K562 (cell line): Measurements from ENCODE around the gene TCP10L. TPM values are rescaled to one million over a fixed set of nuclear protein-coding genes. Genes with fewer than 3 reads are reported as not detected.
A peak's percentile ranks its signal among the peaks of the same experiment; 100 is the strongest.

Experiments
- AFF4 ChIP-seq: sonication (generic); formaldehyde crosslinking; IDR thresholded peaks from 2 replicates; pipeline ENCODE4 v1.8.0; 2023; ENCODE audit warnings: mild to moderate bottlenecking, missing genetic modification reagents
- ARID3B ChIP-seq: fragments of 250-450 bp; sonication (Bioruptor Pico); IDR thresholded peaks from 2 replicates; pipeline ENCODE4 v1.4.0; 2020; ENCODE audit warnings: borderline replicate concordance
- CBFA2T3 ChIP-seq: fragments of 450-650 bp; IDR thresholded peaks from 2 replicates; pipeline ENCODE4 v1.6.1; 2017
- CHD1 ChIP-seq: fragments of 200-600 bp; sonication (generic); IDR thresholded peaks from one replicate; pipeline ENCODE4 v1.6.1; 2012; ENCODE audit warnings: mild to moderate bottlenecking, moderate library complexity, low read length, inconsistent platforms
- DMBX1 ChIP-seq: fragments of 250-450 bp; sonication (Bioruptor Pico); IDR thresholded peaks from 2 replicates; pipeline ENCODE4 v1.8.0; 2022; ENCODE audit warnings: inconsistent platforms, mild to moderate bottlenecking, moderate library complexity, borderline replicate concordance
- NFIX ChIP-seq: fragments of 250-450 bp; sonication (Bioruptor Pico); IDR thresholded peaks from 2 replicates; pipeline ENCODE4 v1.4.0; 2020; ENCODE audit warnings: low read depth, mild to moderate bottlenecking, moderate library complexity
- PBX2 ChIP-seq, 2 experiments: IDR thresholded peaks in 1 of 2; conservative IDR thresholded peaks in 1 of 2; 2 replicates each; pipeline ENCODE4 v1.6.1; 2016; ENCODE audit warnings: low read depth in 2 of 2, mild to moderate bottlenecking in 1 of 2, missing compliant biosample characterization in 1 of 2, missing genetic modification characterization in 1 of 2, moderate library complexity in 1 of 2
- PHB2 ChIP-seq: fragments of 450-650 bp; IDR thresholded peaks from 2 replicates; pipeline ENCODE4 v1.6.1; 2017; ENCODE audit warnings: low read depth
- RBM39 ChIP-seq: fragments of 200-400 bp; formaldehyde crosslinking; optimal IDR thresholded peaks from 2 replicates; pipeline ENCODE3; 2018; ENCODE audit warnings: low read depth, low read length
- TSC22D4 ChIP-seq: fragments of 450-650 bp; IDR thresholded peaks from 2 replicates; pipeline ENCODE4 v1.6.1; 2016; ENCODE audit warnings: missing genetic modification characterization, missing biosample characterization, control low read depth
- polyA plus RNA-seq, 8 experiments: library from polyadenylated mRNA; depleted of rRNA in 4 of 8; stranded (reverse) in 5 of 8; unstranded in 3 of 8; fragments of >200 nt; fragmentation: Nextera tagmentation in 2 of 8; fragmentation: Illumina TruSeq in 1 of 8; extraction: Ambion mirVana in 2 of 8; extraction: Trizol in 1 of 8; gene quantifications; 2 replicates each; pipeline versions ENCODE4 v1.2.1 to v1.2.3, GENCODE V29; 2011 to 2014; ENCODE audit warnings: inconsistent platforms in 1 of 8, missing spikeins in 1 of 8
- total RNA-seq, 7 experiments: library from RNA; depleted of rRNA in 6 of 7; stranded (reverse); fragments of >200 nt in 6 of 7; fragmentation: Illumina TruSeq in 2 of 7; extraction: Trizol in 2 of 7; gene quantifications; 2 replicates each; pipeline versions ENCODE4 v1.2.1 to v1.2.3, GENCODE V29; 2011 to 2021; ENCODE audit warnings: low replicate concordance in 1 of 7
- TF ChIP-seq, protein P1 (sequence below): fragments of 450-650 bp; IDR thresholded peaks from 2 replicates; pipeline ENCODE4 v1.6.1; 2016; ENCODE audit warnings: borderline replicate concordance

Gene TCP10L
- total and polyA plus RNA-seq, 9 of the 15 experiments (the other 6 are each of a cell fraction or from before 2014, with no cell fraction given): 0.34 to 0.91 (median 0.56) TPM; not detected in 2

DNA sequence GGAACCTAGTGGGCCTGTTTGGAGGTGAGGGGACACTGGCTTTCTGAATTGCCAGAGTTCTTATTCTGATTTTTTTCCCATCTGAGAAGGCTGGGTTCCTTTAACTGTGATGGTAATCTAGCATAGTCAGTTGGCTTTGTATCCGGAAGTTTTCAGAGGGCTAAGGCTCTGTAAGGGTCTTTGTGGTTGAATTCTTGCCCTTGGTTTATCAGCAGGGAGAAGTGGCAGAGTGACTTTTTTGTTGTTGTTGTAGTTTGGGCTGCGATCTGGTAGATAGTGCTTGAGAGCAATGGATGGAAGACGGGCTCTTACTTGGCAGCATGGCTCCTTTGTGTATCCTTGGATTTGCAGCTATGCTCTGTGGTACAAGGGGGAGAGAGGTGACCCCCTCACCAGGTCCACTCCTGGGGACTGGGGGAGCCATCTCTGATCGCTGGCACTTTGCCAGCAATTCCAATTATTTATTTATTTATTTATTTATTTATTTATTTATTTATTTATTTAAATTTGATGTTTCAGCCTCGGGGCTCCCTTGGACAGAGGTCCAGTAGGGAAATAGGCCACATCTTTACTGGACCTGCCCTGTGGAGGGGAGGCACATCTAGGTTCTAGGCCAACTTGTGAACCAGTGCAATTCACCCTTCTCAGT, 18.5 kb downstream of the TCP10L start (continued):
- TF ChIP-seq, protein P1, sequence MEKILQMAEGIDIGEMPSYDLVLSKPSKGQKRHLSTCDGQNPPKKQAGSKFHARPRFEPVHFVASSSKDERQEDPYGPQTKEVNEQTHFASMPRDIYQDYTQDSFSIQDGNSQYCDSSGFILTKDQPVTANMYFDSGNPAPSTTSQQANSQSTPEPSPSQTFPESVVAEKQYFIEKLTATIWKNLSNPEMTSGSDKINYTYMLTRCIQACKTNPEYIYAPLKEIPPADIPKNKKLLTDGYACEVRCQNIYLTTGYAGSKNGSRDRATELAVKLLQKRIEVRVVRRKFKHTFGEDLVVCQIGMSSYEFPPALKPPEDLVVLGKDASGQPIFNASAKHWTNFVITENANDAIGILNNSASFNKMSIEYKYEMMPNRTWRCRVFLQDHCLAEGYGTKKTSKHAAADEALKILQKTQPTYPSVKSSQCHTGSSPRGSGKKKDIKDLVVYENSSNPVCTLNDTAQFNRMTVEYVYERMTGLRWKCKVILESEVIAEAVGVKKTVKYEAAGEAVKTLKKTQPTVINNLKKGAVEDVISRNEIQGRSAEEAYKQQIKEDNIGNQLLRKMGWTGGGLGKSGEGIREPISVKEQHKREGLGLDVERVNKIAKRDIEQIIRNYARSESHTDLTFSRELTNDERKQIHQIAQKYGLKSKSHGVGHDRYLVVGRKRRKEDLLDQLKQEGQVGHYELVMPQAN: no peak
- TF ChIP-seq CBFA2T3 (0 out of 2 replicates have a peak, but pooled peaks have one; percentile 4), RBM39 (no peak), NFIX (CRISPR knock-in tag) (peak; percentile 94), DMBX1 (CRISPR knock-in tag) (no peak), TSC22D4 (tag) (no peak), AFF4 (no peak), PBX2 (CRISPR knock-in tag; IDR thresholded peaks at IDR 0.05; ENCODE audit: low read depth) (no peak), PBX2 (tag; conservative IDR thresholded peaks at IDR 0.05; ENCODE audit: low read depth) (no peak), CHD1 (no peak), PHB2 (no peak), ARID3B (CRISPR knock-in tag) (no peak)
- TF ChIP-seq, all 486 proteins: peak for 5
